Peyer's patch (tissue), 4 donors: ENCODE results near the gene GALK2. TPM values are rescaled to one million over a fixed set of nuclear protein-coding genes. Genes with fewer than 3 reads are reported as not detected.

ENCODE experiments used
- DNase-seq, 3 donors: peaks; one replicate each; pipeline ENCODE4 v3.0.0-alpha.2; 2017 to 2019
- H3K27ac ChIP-seq, 4 donors: fragments of 200-600 bp; sonication (generic); one replicate each; pipeline ENCODE4 v1.5.1; 2016 to 2019
- H3K27me3 ChIP-seq, 2 donors: fragments of 200-600 bp; sonication (generic); one replicate each; pipeline ENCODE4 v1.5.1; 2019
- H3K36me3 ChIP-seq, 3 donors: fragments of 200-600 bp; sonication (generic); one replicate each; pipeline ENCODE4 v1.5.1; 2016 to 2019
- H3K4me1 ChIP-seq, 4 donors: fragments of 200-600 bp; sonication (generic); one replicate each; pipeline ENCODE4 v1.5.1; 2016 to 2019
- H3K4me3 ChIP-seq, 4 donors: fragments of 200-600 bp; sonication (generic); 1 replicate in 3 of 4; 2 replicates in 1 of 4; pipeline ENCODE4 v1.5.1; 2016 to 2019; ENCODE audit warnings: mild to moderate bottlenecking in 1 of 4
- H3K9me3 ChIP-seq, 4 donors: fragments of 200-600 bp; sonication (generic); one replicate each; pipeline ENCODE4 v1.5.1; 2016 to 2019; ENCODE audit warnings: mild to moderate bottlenecking in 1 of 4
- CTCF ChIP-seq, 6 experiments: fragments of 450-650 bp in 4 of 6; fragments of 200-600 bp in 2 of 6; sonication (generic) in 1 of 6; IDR thresholded peaks; one replicate each; pipeline ENCODE4 v1.5.1; 2017 to 2019; ENCODE audit warnings: antibody characterized with exemption in 6 of 6, mild to moderate bottlenecking in 3 of 6, moderate library complexity in 1 of 6
- POLR2A ChIP-seq, 2 donors: fragments of 450-650 bp; IDR thresholded peaks; one replicate each; pipeline ENCODE4 v1.5.1; 2017; ENCODE audit warnings: antibody characterized with exemption in 2 of 2, mild to moderate bottlenecking in 2 of 2, moderate library complexity in 2 of 2
- total RNA-seq, 4 donors: library from RNA; depleted of rRNA; stranded (reverse); fragments of >200 nt; gene quantifications; one replicate each; pipeline ENCODE4 v1.1.0, GENCODE V29; 2016

GALK2 gene
- total RNA-seq, 4 donors from 2014 or later: 33.4 to 61.9 (median 44.3) TPM

GRCh38 chr15:49131403-49131802 is 38.6 kb upstream of the GALK2 start:
- Histone ChIP-seq H3K36me3 (peaks cover 0 to 92% (median 0%) of the 10 kb centered on the region in 3 donors), H3K4me1 (no peaks in the 10 kb centered on the region)

GRCh38 chr15:49134683-49135341 is 35.2 kb upstream of the GALK2 start:
- no peak for DNase-seq
- no peak for TF ChIP-seq CTCF (IDR thresholded peaks at IDR 0.05)
- TF ChIP-seq POLR2A (IDR thresholded peaks at IDR 0.05): no peak
- H3K4me1 ChIP-seq: no peaks in the 10 kb centered on the region
- no peak overlapping the region for H3K27ac ChIP-seq
- no peaks in the 10 kb centered on the region for H3K9me3 ChIP-seq
- no peak overlapping the region for H3K4me3 ChIP-seq
- H3K27me3 ChIP-seq: no peaks in the 10 kb centered on the region
- peaks cover 0 to 86% (median 0%) of the 10 kb centered on the region in 3 donors for H3K36me3 ChIP-seq

More at GRCh38 chr15:49131403-49131802, 38.6 kb upstream of the GALK2 start:
- Histone ChIP-seq H3K4me3 (no peak overlapping the region), H3K27ac (no peak overlapping the region), H3K9me3 (no peaks in the 10 kb centered on the region), H3K27me3 (no peaks in the 10 kb centered on the region)
- DNase-seq: no peak
- TF ChIP-seq POLR2A (IDR thresholded peaks at IDR 0.05) (no peak), CTCF (IDR thresholded peaks at IDR 0.05) (no peak)

- no peaks in the 10 kb centered on the region for H3K4me1 ChIP-seq
- TF ChIP-seq CTCF (IDR thresholded peaks at IDR 0.05) (no peak), POLR2A (IDR thresholded peaks at IDR 0.05) (no peak)
- no peak for DNase-seq
- peaks cover 0 to 86% (median 0%) of the 10 kb centered on the region in 3 donors for H3K36me3 ChIP-seq
- H3K4me3 ChIP-seq: no peak overlapping the region
- H3K27me3 ChIP-seq: no peaks in the 10 kb centered on the region
- H3K9me3 ChIP-seq: no peaks in the 10 kb centered on the region
- no peak overlapping the region for H3K27ac ChIP-seq
Observed at GRCh38 chr15:49135342-49135857, 34.6 kb upstream of the GALK2 start.

GRCh38 chr15:49135911-49136310 is 34.1 kb upstream of the GALK2 start:
- no peak overlapping the region for H3K27ac ChIP-seq
- no peaks in the 10 kb centered on the region for H3K4me1 ChIP-seq
- peaks cover 0 to 83% (median 0%) of the 10 kb centered on the region in 3 donors for H3K36me3 ChIP-seq
- no peaks in the 10 kb centered on the region for H3K27me3 ChIP-seq
- no peak for TF ChIP-seq POLR2A (IDR thresholded peaks at IDR 0.05)
- TF ChIP-seq CTCF (IDR thresholded peaks at IDR 0.05): no peak
- no peaks in the 10 kb centered on the region for H3K9me3 ChIP-seq
- no peak overlapping the region for H3K4me3 ChIP-seq
- no peak for DNase-seq

- H3K9me3 ChIP-seq: no peaks in the 10 kb centered on the region
- H3K27ac ChIP-seq: no peak overlapping the region
- DNase-seq: no peak
- TF ChIP-seq CTCF (IDR thresholded peaks at IDR 0.05) (no peak), POLR2A (IDR thresholded peaks at IDR 0.05) (no peak)
- H3K4me1 ChIP-seq: no peaks in the 10 kb centered on the region
- no peak overlapping the region for H3K4me3 ChIP-seq
- H3K36me3 ChIP-seq: peaks cover 0 to 87% (median 0%) of the 10 kb centered on the region in 3 donors
- H3K27me3 ChIP-seq: no peaks in the 10 kb centered on the region
Observed at GRCh38 chr15:49137861-49138260, 32.2 kb upstream of the GALK2 start.
